HUES6 (cell line): ENCODE measurements around the gene CTBP2.
"Not testable (repeated sequence)": the region's sequence is repeated elsewhere in the genome, so short reads cannot be mapped to it uniquely, and the experiment has no call there.

Experiments
- H3K27ac ChIP-seq: 2 replicates; pipeline ENCODE4 v1.7.0; 2013; ENCODE audit warnings: low read depth, mild to moderate bottlenecking, low read length, inconsistent platforms
- H3K27me3 ChIP-seq: 2 replicates; pipeline ENCODE4 v1.6.1; 2013; ENCODE audit warnings: low read length; ENCODE audit not compliant: control insufficient read depth, insufficient read depth
- H3K36me3 ChIP-seq: 2 replicates; pipeline ENCODE4 v1.6.1; 2013; ENCODE audit warnings: low read length; ENCODE audit not compliant: control insufficient read depth, insufficient read depth
- H3K4me1 ChIP-seq: 2 replicates; pipeline ENCODE4 v1.6.1; 2013; ENCODE audit warnings: low read length; ENCODE audit not compliant: control insufficient read depth, insufficient read depth
- H3K4me3 ChIP-seq: 2 replicates; pipeline ENCODE4 v1.5.1; 2013; ENCODE audit warnings: low read depth, low read length
- H3K9ac ChIP-seq: one replicate; pipeline ENCODE4 v1.6.1; 2013; ENCODE audit warnings: mild to moderate bottlenecking, low read length
- H3K9me3 ChIP-seq: 2 replicates; pipeline ENCODE4 v1.6.1; 2013; ENCODE audit warnings: low read depth, low read length; ENCODE audit not compliant: control insufficient read depth, insufficient read depth

Gene CTBP2

GRCh38 chr10:124993736-124994451 lies 166.5 kb downstream of the CTBP2 start:
- no peaks in the 10 kb centered on the region for H3K9me3 ChIP-seq
- H3K4me1 ChIP-seq, result no peaks in the 10 kb centered on the region
- no peaks in the 10 kb centered on the region for H3K27me3 ChIP-seq
- H3K4me3 ChIP-seq, result no peak overlapping the region
- H3K27ac ChIP-seq, result no peak overlapping the region
- H3K36me3 ChIP-seq, result peaks cover 95% of the 10 kb centered on the region
- H3K9ac ChIP-seq, result no peak overlapping the region

- H3K4me3 ChIP-seq, result no peak overlapping the region
- H3K9me3 ChIP-seq, result no peaks in the 10 kb centered on the region
- H3K36me3 ChIP-seq, result peaks cover 89% of the 10 kb centered on the region
- no peaks in the 10 kb centered on the region for H3K27me3 ChIP-seq
- no peak overlapping the region for H3K27ac ChIP-seq
- H3K9ac ChIP-seq, result no peak overlapping the region
- no peaks in the 10 kb centered on the region for H3K4me1 ChIP-seq
Observed at GRCh38 chr10:124993345-124993708, 167.0 kb downstream of the CTBP2 start.

- no peaks in the 10 kb centered on the region for H3K27me3 ChIP-seq
- H3K4me1 ChIP-seq, result no peaks in the 10 kb centered on the region
- no peak overlapping the region for H3K9ac ChIP-seq
- H3K9me3 ChIP-seq, result no peaks in the 10 kb centered on the region
- no peak overlapping the region for H3K27ac ChIP-seq
- peaks cover 88% of the 10 kb centered on the region for H3K36me3 ChIP-seq
- no peak overlapping the region for H3K4me3 ChIP-seq
Observed at GRCh38 chr10:124992462-124993344, 167.7 kb downstream of the CTBP2 start.

GRCh38 chr10:124991835-124992234 lies 168.5 kb downstream of the CTBP2 start:
- Histone ChIP-seq H3K4me1 (no peaks in the 10 kb centered on the region), H3K9me3 (no peaks in the 10 kb centered on the region), H3K4me3 (no peak overlapping the region), H3K27me3 (no peaks in the 10 kb centered on the region), H3K36me3 (peaks cover 87% of the 10 kb centered on the region), H3K9ac (no peak overlapping the region), H3K27ac (no peak overlapping the region)

GRCh38 chr10:124990671-124991625 lies 169.4 kb downstream of the CTBP2 start:
- H3K9me3 ChIP-seq, result no peaks in the 10 kb centered on the region
- no peaks in the 10 kb centered on the region for H3K4me1 ChIP-seq
- no peak overlapping the region for H3K4me3 ChIP-seq
- no peaks in the 10 kb centered on the region for H3K27me3 ChIP-seq
- H3K9ac ChIP-seq, result no peak overlapping the region
- H3K36me3 ChIP-seq, result peaks cover 87% of the 10 kb centered on the region
- no peak overlapping the region for H3K27ac ChIP-seq

GRCh38 chr10:124989526-124989925 lies 170.8 kb downstream of the CTBP2 start:
- Histone ChIP-seq H3K27me3 (no peaks in the 10 kb centered on the region), H3K4me3 (no peak overlapping the region), H3K36me3 (peaks cover 88% of the 10 kb centered on the region), H3K9ac (no peak overlapping the region), H3K27ac (no peak overlapping the region), H3K9me3 (no peaks in the 10 kb centered on the region), H3K4me1 (no peaks in the 10 kb centered on the region)

- H3K27me3 ChIP-seq, H3K9me3 ChIP-seq, H3K4me3 ChIP-seq, H3K4me1 ChIP-seq, H3K27ac ChIP-seq, H3K9ac ChIP-seq: not testable (repeated sequence)
- peaks cover 88% of the 10 kb centered on the region for H3K36me3 ChIP-seq
Observed at GRCh38 chr10:124988753-124989152, 171.6 kb downstream of the CTBP2 start.

- H3K36me3 ChIP-seq, result peaks cover 88% of the 10 kb centered on the region
Observed at GRCh38 chr10:124987788-124988187, 172.6 kb downstream of the CTBP2 start.

GRCh38 chr10:124985162-124985561 lies 175.2 kb downstream of the CTBP2 start:
- H3K4me3 ChIP-seq, result no peak overlapping the region
- no peaks in the 10 kb centered on the region for H3K4me1 ChIP-seq
- peaks cover 75% of the 10 kb centered on the region for H3K36me3 ChIP-seq

More at GRCh38 chr10:124987788-124988187, 172.6 kb downstream of the CTBP2 start:
- no peaks in the 10 kb centered on the region for H3K4me1 ChIP-seq
- no peak overlapping the region for H3K4me3 ChIP-seq
- no peak overlapping the region for H3K27ac ChIP-seq
- H3K27me3 ChIP-seq, result no peaks in the 10 kb centered on the region
- H3K9me3 ChIP-seq, result no peaks in the 10 kb centered on the region
- no peak overlapping the region for H3K9ac ChIP-seq

GRCh38 chr10:124984376-124984775 lies 176.0 kb downstream of the CTBP2 start:
- H3K27ac ChIP-seq, result no peak overlapping the region
- H3K4me3 ChIP-seq, result no peak overlapping the region
- H3K36me3 ChIP-seq, result peaks cover 68% of the 10 kb centered on the region
- H3K4me1 ChIP-seq, result no peaks in the 10 kb centered on the region
- no peak overlapping the region for H3K9ac ChIP-seq
- no peaks in the 10 kb centered on the region for H3K9me3 ChIP-seq
- H3K27me3 ChIP-seq, result no peaks in the 10 kb centered on the region

More at GRCh38 chr10:124985162-124985561, 175.2 kb downstream of the CTBP2 start:
- Histone ChIP-seq H3K27ac (no peak overlapping the region), H3K9me3 (no peaks in the 10 kb centered on the region), H3K27me3 (no peaks in the 10 kb centered on the region), H3K9ac (no peak overlapping the region)
